ENCODE data around the gene LIN28A.

- TF ChIP-seq PBX3 (IDR thresholded peaks at IDR 0.05) (no peak), CTCF (IDR thresholded peaks at IDR 0.05) (no peak), MAX (IDR thresholded peaks at IDR 0.05; ENCODE audit: low read depth) (no peak), POLR2AphosphoS5 (IDR thresholded peaks at IDR 0.05; ENCODE audit: low read depth, low read length) (no peak; the same call in 1 of the 2 replicates), ELF1 (IDR thresholded peaks at IDR 0.05) (no peak), USF1 (IDR thresholded peaks at IDR 0.05; ENCODE audit: borderline replicate concordance, low read depth) (no peak), YY1 (IDR thresholded peaks at IDR 0.05; ENCODE audit: low read depth) (no peak)
Measured at GRCh38 chr1:26478159-26478558, 67.5 kb downstream of the LIN28A start.

Data from SK-N-SH (cell line).